COLO829 (cell line): ENCODE measurements around the gene NRAP.

Experiments
- DNase-seq: peaks from one replicate; pipeline ENCODE4 v3.0.0; 2012; ENCODE audit warnings: low spot score

Gene NRAP

GRCh38 chr10:113605268-113605978, 58.4 kb downstream of the NRAP start:
- peak; percentile 13 for DNase-seq

GRCh38 chr10:113604572-113604971, 59.3 kb downstream of the NRAP start:
- no peak for DNase-seq

- no peak for DNase-seq
These were observed 60.6 kb downstream of the NRAP start for GRCh38 chr10:113603057-113603777.

GRCh38 chr10:113600569-113600968, 63.3 kb downstream of the NRAP start:
- no peak for DNase-seq

- DNase-seq = no peak
These were observed 69.2 kb downstream of the NRAP start for GRCh38 chr10:113594652-113595051.

- no peak for DNase-seq
These were observed 71.5 kb downstream of the NRAP start for GRCh38 chr10:113592380-113592779.

GRCh38 chr10:113590581-113590980, 73.3 kb downstream of the NRAP start:
- DNase-seq = no peak

- DNase-seq = no peak
These were observed 74.6 kb downstream of the NRAP start for GRCh38 chr10:113589201-113589770.

- DNase-seq = no peak
These were observed 77.9 kb downstream of the NRAP start for GRCh38 chr10:113585949-113586348.

GRCh38 chr10:113583571-113583970, 80.3 kb downstream of the NRAP start:
- DNase-seq = no peak

- no peak for DNase-seq
These were observed 82.7 kb downstream of the NRAP start for GRCh38 chr10:113581092-113581491.

GRCh38 chr10:113578773-113579172, 85.1 kb downstream of the NRAP start:
- no peak for DNase-seq

- DNase-seq = no peak
These were observed 87.0 kb downstream of the NRAP start for GRCh38 chr10:113576852-113577251.

- DNase-seq = no peak
These were observed 90.5 kb downstream of the NRAP start for GRCh38 chr10:113573368-113573767.

GRCh38 chr10:113572520-113573290, 91.1 kb downstream of the NRAP start:
- DNase-seq = no peak

- no peak for DNase-seq
These were observed 94.3 kb downstream of the NRAP start for GRCh38 chr10:113569576-113569975.

GRCh38 chr10:113566888-113567287, 97.0 kb downstream of the NRAP start:
- DNase-seq = no peak

- no peak for DNase-seq
These were observed 98.5 kb downstream of the NRAP start for GRCh38 chr10:113565364-113565763.

GRCh38 chr10:113563306-113564088, 100.3 kb downstream of the NRAP start:
- peak; percentile 51 for DNase-seq

GRCh38 chr10:113562704-113563103, 101.1 kb downstream of the NRAP start:
- DNase-seq = no peak

GRCh38 chr10:113562069-113562468, 101.8 kb downstream of the NRAP start:
- no peak for DNase-seq

GRCh38 chr10:113561214-113561613, 102.6 kb downstream of the NRAP start:
- DNase-seq = no peak
